Astrocyte (in vitro differentiated cells and primary cell): ENCODE data around the gene ARMH3.

Experiments used
- CTCF ChIP-seq: IDR thresholded peaks from 2 replicates; pipeline ENCODE4 v1.5.1; 2011; ENCODE audit warnings: low read depth, mild to moderate bottlenecking, inconsistent platforms, low read length, moderate library complexity; ENCODE audit not compliant: insufficient read depth
- EZH2 ChIP-seq: IDR thresholded peaks from 2 replicates; pipeline ENCODE4 v1.6.1; 2012; ENCODE audit warnings: mild to moderate bottlenecking, low read length, inconsistent platforms; ENCODE audit not compliant: insufficient read depth

GRCh38 chr10:101892782-101893391 is 163.1 kb downstream of the ARMH3 start:
- TF ChIP-seq EZH2 (no peak), CTCF (no peak)
